IMR-90 (cell line): Measurements from ENCODE around the gene ADAMTS6. TPM values are rescaled to one million over a fixed set of nuclear protein-coding genes. Genes with fewer than 3 reads are reported as not detected.

Experiments used
- ATAC-seq: fragments of 200-7000 bp; cut with Tn5 transposase; 2 replicates; pipeline ENCODE4 v1.9.1; 2020; ENCODE audit warnings: low read depth, mild to moderate bottlenecking, moderate library complexity
- BruUV-seq: library from RNA; stranded (reverse); fragments of 400-500 nt; replicated peaks from 2 replicates; lab custom pipeline; 2021; lab: Mats Ljungman, UMichigan
- CTCF ChIA-PET: fragments of 300-600 bp; formaldehyde crosslinking; extraction: SDS; loops from one replicate; lab custom pipeline; 2021; ENCODE audit warnings: antibody characterized with exemption; lab: Yijun Ruan, JAX
- POLR2A ChIA-PET: fragments of 300-600 bp; sonication (Branson Sonifier 250); formaldehyde crosslinking; loops from one replicate; lab custom pipeline; 2022; ENCODE audit warnings: antibody characterized with exemption; ENCODE audit not compliant: unreplicated experiment; lab: Charles Lee
- DNase-seq: peaks from one replicate; pipeline ENCODE4 v3.0.0; 2013
- H2AFZ ChIP-seq: replicated peaks from 2 replicates; pipeline ENCODE3; 2013; ENCODE audit warnings: low read length, mild to moderate bottlenecking; ENCODE audit not compliant: poor library complexity
- H2AK5ac ChIP-seq: 2 replicates; pipeline ENCODE4 v1.6.1; 2013; ENCODE audit warnings: low read depth, low read length, inconsistent platforms
- H2AK9ac ChIP-seq: replicated peaks from 2 replicates; pipeline ENCODE3; 2013; ENCODE audit warnings: mild to moderate bottlenecking, low read depth, low read length, moderate library complexity; ENCODE audit not compliant: poor library complexity
- H2BK120ac ChIP-seq: 2 replicates; pipeline ENCODE4 v1.6.1; 2013; ENCODE audit warnings: low read depth, low read length, inconsistent platforms
- H2BK15ac ChIP-seq: 3 replicates; pipeline ENCODE4 v1.6.1; 2013; ENCODE audit warnings: low read depth, low read length, inconsistent platforms
- H2BK20ac ChIP-seq: 2 replicates; pipeline ENCODE4 v1.6.1; 2013; ENCODE audit warnings: low read depth, mild to moderate bottlenecking, inconsistent platforms, low read length, moderate library complexity
- H2BK5ac ChIP-seq: 2 replicates; pipeline ENCODE4 v1.6.1; 2013; ENCODE audit warnings: mild to moderate bottlenecking, low read depth, low read length, inconsistent platforms; ENCODE audit not compliant: poor library complexity, severe bottlenecking
- H3K14ac ChIP-seq: replicated peaks from 2 replicates; pipeline ENCODE4 v1.6.1; 2013; ENCODE audit warnings: low read depth, low read length, inconsistent platforms
- H3K18ac ChIP-seq: 2 replicates; pipeline ENCODE4 v1.6.1; 2013; ENCODE audit warnings: low read depth, low read length, control low read depth
- H3K23ac ChIP-seq: 2 replicates; pipeline ENCODE4 v1.6.1; 2013; ENCODE audit warnings: low read depth, low read length, inconsistent platforms
- H3K27ac ChIP-seq: 2 replicates; pipeline ENCODE4 v1.5.1; 2013; ENCODE audit warnings: mild to moderate bottlenecking, control low read depth, low read length; ENCODE audit not compliant: insufficient read depth
- H3K27me3 ChIP-seq: 2 replicates; pipeline ENCODE4 v1.6.1; 2013; ENCODE audit warnings: low read length; ENCODE audit not compliant: control insufficient read depth, insufficient read depth
- H3K36me3 ChIP-seq: 2 replicates; pipeline ENCODE4 v1.6.1; 2013; ENCODE audit warnings: low read length, mixed read lengths; ENCODE audit not compliant: control insufficient read depth, insufficient read depth
- H3K4ac ChIP-seq: 2 replicates; pipeline ENCODE4 v1.6.1; 2013; ENCODE audit warnings: low read depth, low read length, inconsistent platforms
- H3K4me1 ChIP-seq: 2 replicates; pipeline ENCODE4 v1.6.1; 2013; ENCODE audit warnings: low read length, mixed read lengths; ENCODE audit not compliant: control insufficient read depth, insufficient read depth
- H3K4me2 ChIP-seq: 2 replicates; pipeline ENCODE4 v1.6.1; 2013; ENCODE audit warnings: low read depth, mild to moderate bottlenecking, control low read depth, low read length, moderate library complexity
- H3K4me3 ChIP-seq: 2 replicates; pipeline ENCODE4 v1.5.1; 2013; ENCODE audit warnings: low read depth, mild to moderate bottlenecking, control low read depth, low read length, moderate library complexity; ENCODE audit not compliant: insufficient read depth
- H3K56ac ChIP-seq: 2 replicates; pipeline ENCODE4 v1.6.1; 2013; ENCODE audit warnings: low read length, inconsistent platforms; ENCODE audit not compliant: insufficient read depth; ENCODE audit errors: extremely low read depth
- H3K79me1 ChIP-seq, 2 experiments: 2 replicates each; pipeline ENCODE4 v1.6.1; 2013; ENCODE audit warnings: low read length in 2 of 2, inconsistent platforms in 1 of 2, low read depth in 1 of 2
- H3K9ac ChIP-seq: 2 replicates; pipeline ENCODE4 v1.6.1; 2013; ENCODE audit warnings: low read depth, low read length, control low read depth
- H3K9me1 ChIP-seq: 2 replicates; pipeline ENCODE4 v1.6.1; 2013; ENCODE audit warnings: low read length, inconsistent platforms; ENCODE audit not compliant: insufficient read depth
- H3K9me3 ChIP-seq: 2 replicates; pipeline ENCODE4 v1.6.1; 2013; ENCODE audit warnings: low read length; ENCODE audit not compliant: control insufficient read depth, insufficient read depth
- H4K20me1 ChIP-seq: 2 replicates; pipeline ENCODE4 v1.6.1; 2013; ENCODE audit warnings: low read length, inconsistent platforms; ENCODE audit not compliant: insufficient read depth
- H4K5ac ChIP-seq: 2 replicates; pipeline ENCODE4 v1.6.1; 2013; ENCODE audit warnings: mild to moderate bottlenecking, low read depth, low read length, control low read depth
- H4K8ac ChIP-seq, 2 experiments: 2 replicates each; pipeline ENCODE4 v1.6.1; 2013; ENCODE audit warnings: low read depth in 2 of 2, low read length in 2 of 2, control low read depth in 1 of 2, inconsistent platforms in 1 of 2
- H4K91ac ChIP-seq: 2 replicates; pipeline ENCODE4 v1.6.1; 2013; ENCODE audit warnings: low read depth, low read length, inconsistent platforms; ENCODE audit not compliant: insufficient read depth
- FOS ChIP-seq: fragments of 150-350 bp; IDR thresholded peaks from 2 replicates; pipeline ENCODE4 v1.6.1; 2016; ENCODE audit warnings: low read depth, low read length
- MAZ ChIP-seq: IDR thresholded peaks from 2 replicates; pipeline ENCODE4 v1.6.1; 2012; ENCODE audit warnings: low read depth, mild to moderate bottlenecking, low read length, improper control_type of control experiment, moderate library complexity, borderline replicate concordance
- MXI1 ChIP-seq: IDR thresholded peaks from 2 replicates; pipeline ENCODE4 v1.6.1; 2012; ENCODE audit warnings: low read depth, mild to moderate bottlenecking, low read length, moderate library complexity, borderline replicate concordance
- dilution Hi-C: fragments of 300-500 bp; cut with HindIII; formaldehyde crosslinking; loops from one replicate; pipeline ENCODE4 v1.14.3; 2018; ENCODE audit warnings: low sequenced_read_pairs; ENCODE audit not compliant: unreplicated experiment
- in situ Hi-C: fragments of 300-500 bp; cut with MboI; formaldehyde crosslinking; loops from 3 replicates; pipeline ENCODE4 v1.14.3; 2019; ENCODE audit warnings: low sequenced_read_pairs, inconsistent platforms, mixed read lengths
- intact Hi-C: fragments of 100-400 bp; cut with micrococcal nuclease; formaldehyde crosslinking; loops from 2 replicates; pipeline ENCODE4 v1.10.0; 2022
- polyA plus RNA-seq, 3 experiments: library from polyadenylated mRNA; depleted of rRNA; stranded (reverse); fragments of >200 nt; gene quantifications; 2 replicates each; pipeline ENCODE4 v1.2.3, GENCODE V29; 2012; ENCODE audit warnings: low replicate concordance in 1 of 3
- total RNA-seq: library from RNA; depleted of rRNA; stranded (reverse); fragments of >200 nt; gene quantifications from 2 replicates; pipeline ENCODE4 v1.2.3, GENCODE V29; 2012

The ADAMTS6 gene
- total and polyA plus RNA-seq, 2 of the 4 experiments (the other 2 are of a cell fraction): 23.9 to 173 TPM

- H2BK15ac ChIP-seq: no peak overlapping the region
- ATAC-seq (no peak), DNase-seq (no peak)
- H3K9me3 ChIP-seq: peaks cover 3% of the 10 kb centered on the region
- peaks cover 6 to 10% of the 10 kb centered on the region in 2 experiments; a peak in 2 of 4 replicates for H3K79me1 ChIP-seq
- no peak overlapping the region for H2AFZ ChIP-seq
- BruUV-seq: no TSS peak
- H3K4me3 ChIP-seq: no peak overlapping the region
- CTCF ChIA-PET: no interaction called here
- no peak overlapping the region for H4K8ac ChIP-seq
- H3K9me1 ChIP-seq: no peaks in the 10 kb centered on the region
- no peaks in the 10 kb centered on the region for H4K20me1 ChIP-seq
- no peak overlapping the region for H3K56ac ChIP-seq
- H4K5ac ChIP-seq: no peak overlapping the region
- no peak overlapping the region for H3K27ac ChIP-seq
- H2BK5ac ChIP-seq: peak overlapping the region; percentile 26
- no peak overlapping the region for H2AK9ac ChIP-seq
- intact Hi-C loops: no loop called here
- no peaks in the 10 kb centered on the region for H3K4me1 ChIP-seq
- dilution Hi-C loops: no loop called here
- POLR2A ChIA-PET: no interaction called here
- H3K9ac ChIP-seq: no peak overlapping the region
- in situ Hi-C loops: no loop called here
- H4K91ac ChIP-seq: no peak overlapping the region
- H2BK120ac ChIP-seq: no peak overlapping the region
- no peak overlapping the region for H3K14ac ChIP-seq
- H2BK20ac ChIP-seq: no peak overlapping the region
- TF ChIP-seq MAZ: no peak
- no peak for TF ChIP-seq MXI1
- TF ChIP-seq FOS: no peak
- no peak overlapping the region for H3K4ac ChIP-seq
- H3K27me3 ChIP-seq: no peaks in the 10 kb centered on the region
- no peak overlapping the region for H3K18ac ChIP-seq
- H3K23ac ChIP-seq: no peak overlapping the region
- peaks cover 3% of the 10 kb centered on the region; the same call in 1 of the 2 replicates for H3K36me3 ChIP-seq
- no peak overlapping the region for H2AK5ac ChIP-seq
- no peak overlapping the region for H3K4me2 ChIP-seq
Observed at GRCh38 chr5:65426656-65427055, 55.1 kb downstream of the ADAMTS6 start.
